K562 (cell line): ENCODE measurements around the gene ADSS1. TPM values are rescaled to one million over a fixed set of nuclear protein-coding genes. Genes with fewer than 3 reads are reported as not detected.
A peak's percentile ranks its signal among the peaks of the same experiment; 100 is the strongest.

ENCODE experiments used
- ATF1 ChIP-seq, 2 experiments: fragments of 450-650 bp in 1 of 2; IDR thresholded peaks; 2 replicates each; pipeline ENCODE4 v1.6.1; 2016; ENCODE audit warnings: missing compliant biosample characterization in 1 of 2, missing genetic modification characterization in 1 of 2
- BCL6 ChIP-seq: fragments of 250-450 bp; sonication (Bioruptor Pico); IDR thresholded peaks from 2 replicates; pipeline ENCODE4 v1.4.0; 2020
- CBX5 ChIP-seq: IDR thresholded peaks from 2 replicates; pipeline ENCODE4 v1.6.1; 2014; ENCODE audit warnings: low read depth, borderline replicate concordance
- CC2D1A ChIP-seq: fragments of 450-650 bp; IDR thresholded peaks from 2 replicates; pipeline ENCODE4 v1.6.1; 2017; ENCODE audit warnings: mild to moderate bottlenecking
- CHAMP1 ChIP-seq: fragments of 450-650 bp; IDR thresholded peaks from 2 replicates; pipeline ENCODE4 v1.6.1; 2016; ENCODE audit warnings: mild to moderate bottlenecking
- ETV6 ChIP-seq, 3 experiments: fragments of 150-350 bp in 1 of 3; sonication (generic) in 1 of 3; formaldehyde crosslinking in 1 of 3; IDR thresholded peaks; 2 replicates each; pipeline versions ENCODE4 v1.6.1 to v1.8.0; 2014 to 2022; ENCODE audit warnings: borderline replicate concordance in 2 of 3, low read depth in 2 of 3, antibody characterized with exemption in 1 of 3, low read length in 1 of 3, mild to moderate bottlenecking in 1 of 3, missing genetic modification reagents in 1 of 3
- FOXM1 ChIP-seq, 2 experiments: fragments of 450-650 bp in 1 of 2; sonication (generic) in 1 of 2; formaldehyde crosslinking in 1 of 2; IDR thresholded peaks; 2 replicates each; pipeline versions ENCODE4 v1.6.1 to v1.9.0; 2017 to 2022; ENCODE audit warnings: low read depth in 2 of 2, mild to moderate bottlenecking in 2 of 2, missing genetic modification reagents in 1 of 2, moderate library complexity in 1 of 2
- HMG20B ChIP-seq: fragments of 250-450 bp; sonication (Bioruptor Pico); IDR thresholded peaks from 2 replicates; pipeline ENCODE4 v1.5.0; 2021; ENCODE audit warnings: mild to moderate bottlenecking
- HNRNPLL ChIP-seq: fragments of 200-400 bp; formaldehyde crosslinking; IDR thresholded peaks from 2 replicates; pipeline ENCODE4 v1.6.1; 2017; ENCODE audit warnings: low read length, low read depth, mild to moderate bottlenecking; ENCODE audit not compliant: poor library complexity, severe bottlenecking
- ILF3 ChIP-seq: fragments of 450-650 bp; IDR thresholded peaks from 2 replicates; pipeline ENCODE4 v1.6.1; 2018; ENCODE audit warnings: antibody characterized with exemption, mild to moderate bottlenecking, moderate library complexity, borderline replicate concordance
- KAT2B ChIP-seq: IDR thresholded peaks from one replicate; pipeline ENCODE4 v1.6.1; 2012; ENCODE audit warnings: low read depth, mild to moderate bottlenecking, control low read depth, inconsistent platforms, low read length, moderate library complexity
- POU5F1 ChIP-seq: fragments of 150-350 bp; IDR thresholded peaks from 2 replicates; pipeline ENCODE4 v1.6.1; 2014; ENCODE audit warnings: borderline replicate concordance, low read length, low read depth, mild to moderate bottlenecking; ENCODE audit not compliant: partially characterized antibody
- TBL1XR1 ChIP-seq, 2 experiments: IDR thresholded peaks; 2 replicates each; pipeline ENCODE4 v1.6.1; 2012; ENCODE audit warnings: improper control_type of control experiment in 2 of 2, low read length in 2 of 2, mild to moderate bottlenecking in 1 of 2
- TCFL5 ChIP-seq: fragments of 250-450 bp; sonication (Bioruptor Pico); conservative IDR thresholded peaks from 2 replicates; pipeline ENCODE4 v1.6.1; 2021; ENCODE audit warnings: mild to moderate bottlenecking, moderate library complexity, matching md5 sums
- YBX1 ChIP-seq: fragments of 450-650 bp; IDR thresholded peaks from 2 replicates; pipeline ENCODE4 v1.7.1; 2016; ENCODE audit warnings: mild to moderate bottlenecking
- ZBTB8A ChIP-seq: fragments of 450-650 bp; IDR thresholded peaks from 2 replicates; pipeline ENCODE4 v1.6.1; 2018; ENCODE audit warnings: mild to moderate bottlenecking, moderate library complexity; ENCODE audit not compliant: partially characterized antibody
- ZNF76 ChIP-seq: fragments of 250-450 bp; sonication (Bioruptor Pico); IDR thresholded peaks from 2 replicates; pipeline ENCODE4 v1.4.0; 2020; ENCODE audit warnings: mild to moderate bottlenecking, moderate library complexity, borderline replicate concordance
- ZSCAN32 ChIP-seq: fragments of 450-650 bp; formaldehyde crosslinking; IDR thresholded peaks from 2 replicates; pipeline ENCODE4 v1.4.0; 2020; ENCODE audit warnings: mild to moderate bottlenecking, moderate library complexity
- polyA plus RNA-seq, 8 experiments: library from polyadenylated mRNA; depleted of rRNA in 4 of 8; stranded (reverse) in 5 of 8; unstranded in 3 of 8; fragments of >200 nt; fragmentation: Nextera tagmentation in 2 of 8; fragmentation: Illumina TruSeq in 1 of 8; extraction: Ambion mirVana in 2 of 8; extraction: Trizol in 1 of 8; gene quantifications; 2 replicates each; pipeline versions ENCODE4 v1.2.1 to v1.2.3, GENCODE V29; 2011 to 2014; ENCODE audit warnings: inconsistent platforms in 1 of 8, missing spikeins in 1 of 8
- total RNA-seq, 7 experiments: library from RNA; depleted of rRNA in 6 of 7; stranded (reverse); fragments of >200 nt in 6 of 7; fragmentation: Illumina TruSeq in 2 of 7; extraction: Trizol in 2 of 7; gene quantifications; 2 replicates each; pipeline versions ENCODE4 v1.2.1 to v1.2.3, GENCODE V29; 2011 to 2021; ENCODE audit warnings: low replicate concordance in 1 of 7
- TF ChIP-seq, protein P1 (sequence below), 2 experiments: fragments of 150-350 bp in 1 of 2; IDR thresholded peaks; 2 replicates each; pipeline ENCODE4 v1.6.1; 2012 to 2016; ENCODE audit warnings: low read depth in 2 of 2, low read length in 2 of 2, mild to moderate bottlenecking in 1 of 2, moderate library complexity in 1 of 2
- TF ChIP-seq, protein P2 (sequence below): fragments of 250-450 bp; sonication (Bioruptor Pico); IDR thresholded peaks from 2 replicates; pipeline ENCODE4 v1.5.1; 2021; ENCODE audit warnings: mild to moderate bottlenecking

ADSS1 gene
- total and polyA plus RNA-seq, 9 of the 15 experiments (the other 6 are each of a cell fraction or from before 2014, with no cell fraction given), result 0.53 to 5.9 (median 3.9) TPM

GRCh38 chr14:104752735-104753527, 28.9 kb downstream of the ADSS1 start, which contains the start of gene SIVA1 (continued):
- TF ChIP-seq ILF3 (no peak), POU5F1 (no peak), YBX1 (no peak), KAT2B (no peak), TCFL5 (no peak), HNRNPLL (peak; percentile 51), ZBTB8A (no peak), CC2D1A (no peak), FOXM1 (IDR thresholded peaks at IDR 0.05; ENCODE audit: low read depth) (no peak), FOXM1 (CRISPR knock-in tag; IDR thresholded peaks at IDR 0.05; ENCODE audit: low read depth) (no peak), ETV6 (IDR thresholded peaks at IDR 0.05; ENCODE audit: borderline replicate concordance in 1 of 2, low read depth in 2 of 2, low read length in 1 of 2) (no peak), ETV6 (CRISPR knock-in tag; IDR thresholded peaks at IDR 0.05; ENCODE audit: borderline replicate concordance) (no peak), ZNF76 (no peak), BCL6 (CRISPR knock-in tag) (no peak), CBX5 (no peak), ZSCAN32 (CRISPR knock-in tag) (no peak), HMG20B (CRISPR knock-in tag) (no peak), CHAMP1 (no peak), ATF1 (CRISPR knock-in tag; IDR thresholded peaks at IDR 0.05) (peak; percentile 93), ATF1 (tag; IDR thresholded peaks at IDR 0.05) (peak; percentile 100), TBL1XR1 (IDR thresholded peaks at IDR 0.05; ENCODE audit: low read length in 2 of 2) (peak in 1 of 2 experiments; percentile 78; a peak in 1 of 4 replicates)
- TF ChIP-seq, protein P1, sequence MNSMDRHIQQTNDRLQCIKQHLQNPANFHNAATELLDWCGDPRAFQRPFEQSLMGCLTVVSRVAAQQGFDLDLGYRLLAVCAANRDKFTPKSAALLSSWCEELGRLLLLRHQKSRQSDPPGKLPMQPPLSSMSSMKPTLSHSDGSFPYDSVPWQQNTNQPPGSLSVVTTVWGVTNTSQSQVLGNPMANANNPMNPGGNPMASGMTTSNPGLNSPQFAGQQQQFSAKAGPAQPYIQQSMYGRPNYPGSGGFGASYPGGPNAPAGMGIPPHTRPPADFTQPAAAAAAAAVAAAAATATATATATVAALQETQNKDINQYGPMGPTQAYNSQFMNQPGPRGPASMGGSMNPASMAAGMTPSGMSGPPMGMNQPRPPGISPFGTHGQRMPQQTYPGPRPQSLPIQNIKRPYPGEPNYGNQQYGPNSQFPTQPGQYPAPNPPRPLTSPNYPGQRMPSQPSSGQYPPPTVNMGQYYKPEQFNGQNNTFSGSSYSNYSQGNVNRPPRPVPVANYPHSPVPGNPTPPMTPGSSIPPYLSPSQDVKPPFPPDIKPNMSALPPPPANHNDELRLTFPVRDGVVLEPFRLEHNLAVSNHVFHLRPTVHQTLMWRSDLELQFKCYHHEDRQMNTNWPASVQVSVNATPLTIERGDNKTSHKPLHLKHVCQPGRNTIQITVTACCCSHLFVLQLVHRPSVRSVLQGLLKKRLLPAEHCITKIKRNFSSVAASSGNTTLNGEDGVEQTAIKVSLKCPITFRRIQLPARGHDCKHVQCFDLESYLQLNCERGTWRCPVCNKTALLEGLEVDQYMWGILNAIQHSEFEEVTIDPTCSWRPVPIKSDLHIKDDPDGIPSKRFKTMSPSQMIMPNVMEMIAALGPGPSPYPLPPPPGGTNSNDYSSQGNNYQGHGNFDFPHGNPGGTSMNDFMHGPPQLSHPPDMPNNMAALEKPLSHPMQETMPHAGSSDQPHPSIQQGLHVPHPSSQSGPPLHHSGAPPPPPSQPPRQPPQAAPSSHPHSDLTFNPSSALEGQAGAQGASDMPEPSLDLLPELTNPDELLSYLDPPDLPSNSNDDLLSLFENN (IDR thresholded peaks at IDR 0.05; ENCODE audit: low read depth in 2 of 2, low read length in 2 of 2), result no peak
- TF ChIP-seq, protein P2, sequence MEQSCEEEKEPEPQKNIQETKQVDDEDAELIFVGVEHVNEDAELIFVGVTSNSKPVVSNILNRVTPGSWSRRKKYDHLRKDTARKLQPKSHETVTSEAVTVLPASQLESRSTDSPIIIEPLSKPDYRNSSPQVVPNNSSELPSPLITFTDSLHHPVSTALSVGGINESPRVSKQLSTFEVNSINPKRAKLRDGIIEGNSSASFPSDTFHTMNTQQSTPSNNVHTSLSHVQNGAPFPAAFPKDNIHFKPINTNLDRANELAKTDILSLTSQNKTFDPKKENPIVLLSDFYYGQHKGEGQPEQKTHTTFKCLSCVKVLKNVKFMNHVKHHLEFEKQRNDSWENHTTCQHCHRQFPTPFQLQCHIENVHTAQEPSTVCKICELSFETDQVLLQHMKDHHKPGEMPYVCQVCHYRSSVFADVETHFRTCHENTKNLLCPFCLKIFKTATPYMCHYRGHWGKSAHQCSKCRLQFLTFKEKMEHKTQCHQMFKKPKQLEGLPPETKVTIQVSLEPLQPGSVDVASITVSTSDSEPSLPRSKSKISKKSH (CRISPR knock-in tag), result no peak
